ENCODE data around the gene CAMSAP3. TPM values are rescaled to one million over a fixed set of nuclear protein-coding genes. Genes with fewer than 3 reads are reported as not detected.
"Not testable (repeated sequence)": the region's sequence is repeated elsewhere in the genome, so short reads cannot be mapped to it uniquely, and the experiment has no call there.

CAMSAP3 gene
- total and polyA plus RNA-seq, 2 donors from 2014 or later = 18.5 to 19.3 TPM

- no peak overlapping the region for H3K27ac ChIP-seq (ENCODE audit: low read depth in 2 of 2, low read length in 2 of 2)
- DNase-seq (no peak), FAIRE-seq (no peak)
- no peaks in the 10 kb centered on the region for H3K27me3 ChIP-seq (ENCODE audit: control insufficient read depth, insufficient read depth, low read length)
- intact Hi-C loops (cut with DNase I) = no loop called here
- H3K9ac ChIP-seq (ENCODE audit: low read length in 3 of 3) = no peak overlapping the region
- TF ChIP-seq CTCF (IDR thresholded peaks at IDR 0.05; ENCODE audit: borderline replicate concordance, extremely low read depth, insufficient read depth) = no peak
- peaks cover 0 to 5% (median 0%) of the 10 kb centered on the region in 3 donors for H3K4me1 ChIP-seq (ENCODE audit: control insufficient read depth in 2 of 3, insufficient read depth in 2 of 3, low read depth in 1 of 3, low read length in 3 of 3)
- no peaks in the 10 kb centered on the region for H3K9me3 ChIP-seq (ENCODE audit: control insufficient read depth in 2 of 3, insufficient read depth in 1 of 3, low read length in 3 of 3)
- H3K36me3 ChIP-seq (ENCODE audit: control insufficient read depth in 2 of 3, insufficient read depth in 3 of 3, low read length in 3 of 3) = peaks cover 0 to 10% (median 5%) of the 10 kb centered on the region in 3 donors
- H3K4me3 ChIP-seq (ENCODE audit: low read length in 3 of 3) = no peak overlapping the region
Observed at GRCh38 chr19:7642295-7643030, 46.8 kb downstream of the CAMSAP3 start.

GRCh38 chr19:7643031-7643415 lies 47.4 kb downstream of the CAMSAP3 start:
- Histone ChIP-seq H3K9me3 (ENCODE audit: control insufficient read depth in 2 of 3, insufficient read depth in 1 of 3, low read length in 3 of 3) (no peaks in the 10 kb centered on the region), H3K27ac (ENCODE audit: low read depth in 2 of 2, low read length in 2 of 2) (no peak overlapping the region), H3K4me3 (ENCODE audit: low read length in 3 of 3) (no peak overlapping the region), H3K4me1 (ENCODE audit: control insufficient read depth in 2 of 3, insufficient read depth in 2 of 3, low read depth in 1 of 3, low read length in 3 of 3) (peaks cover 0 to 3% (median 0%) of the 10 kb centered on the region in 3 donors), H3K27me3 (ENCODE audit: control insufficient read depth, insufficient read depth, low read length) (no peaks in the 10 kb centered on the region), H3K9ac (ENCODE audit: low read length in 3 of 3) (no peak overlapping the region), H3K36me3 (ENCODE audit: control insufficient read depth in 2 of 3, insufficient read depth in 3 of 3, low read length in 3 of 3) (peaks cover 0 to 10% (median 5%) of the 10 kb centered on the region in 3 donors)
- intact Hi-C loops (cut with DNase I) = no loop called here
- no peak for FAIRE-seq
- no peak for TF ChIP-seq CTCF (IDR thresholded peaks at IDR 0.05; ENCODE audit: borderline replicate concordance, extremely low read depth, insufficient read depth)
- DNase-seq = no peak

DNA sequence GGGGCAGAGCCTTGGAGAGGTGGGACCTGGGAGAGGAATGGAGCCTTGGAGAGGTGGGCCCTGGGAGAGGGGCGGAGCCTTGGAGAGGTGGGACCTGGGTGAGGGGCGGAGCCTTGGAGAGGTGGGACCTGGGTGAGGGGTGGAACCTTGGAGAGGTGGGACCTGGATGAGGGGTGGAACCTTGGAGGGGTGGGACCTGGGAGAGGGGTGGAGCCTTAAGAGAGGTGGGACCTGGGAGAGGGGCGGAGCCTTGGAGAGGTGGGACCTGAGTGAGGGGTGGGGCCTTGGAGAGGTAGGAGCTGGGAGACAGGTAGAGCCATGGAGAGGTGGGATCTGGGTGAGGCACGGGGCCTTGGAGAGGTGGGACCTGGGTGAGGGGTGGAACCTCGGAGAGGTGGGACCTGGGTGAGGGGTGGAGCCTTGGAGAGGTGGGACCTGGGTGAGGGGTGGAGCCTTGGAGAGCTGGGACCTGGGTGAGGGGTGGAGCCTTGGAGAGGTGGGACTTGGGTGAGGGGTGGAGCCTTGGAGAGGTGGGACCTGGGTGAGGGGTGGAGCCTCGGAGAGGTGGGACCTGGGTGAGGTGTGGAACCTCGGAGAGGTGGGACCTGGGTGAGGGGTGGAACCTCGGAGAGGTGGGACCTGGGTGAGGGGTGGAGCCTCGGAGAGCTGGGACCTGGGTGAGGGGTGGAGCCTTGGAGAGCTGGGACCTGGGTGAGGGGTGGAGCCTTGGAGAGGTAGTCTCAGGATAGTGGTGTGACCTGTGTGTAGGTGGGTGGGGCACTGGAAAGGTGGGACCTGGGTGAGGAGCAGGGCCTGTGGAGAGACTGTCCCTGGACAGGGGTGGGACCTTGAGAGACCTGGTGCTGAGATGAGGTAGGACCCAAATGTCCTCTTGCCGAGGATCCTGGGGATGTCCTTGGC lies 48.2 kb downstream of the CAMSAP3 start:
- H3K27me3 ChIP-seq (ENCODE audit: control insufficient read depth, insufficient read depth, low read length); DNase-seq; H3K9ac ChIP-seq (ENCODE audit: low read length in 3 of 3); H3K9me3 ChIP-seq (ENCODE audit: control insufficient read depth in 2 of 3, insufficient read depth in 1 of 3, low read length in 3 of 3); H3K4me3 ChIP-seq (ENCODE audit: low read length in 3 of 3); H3K4me1 ChIP-seq (ENCODE audit: control insufficient read depth in 2 of 3, insufficient read depth in 2 of 3, low read depth in 1 of 3, low read length in 3 of 3); intact Hi-C loops (cut with DNase I); H3K36me3 ChIP-seq (ENCODE audit: control insufficient read depth in 2 of 3, insufficient read depth in 3 of 3, low read length in 3 of 3); FAIRE-seq; H3K27ac ChIP-seq (ENCODE audit: low read depth in 2 of 2, low read length in 2 of 2): not testable (repeated sequence)

DNA sequence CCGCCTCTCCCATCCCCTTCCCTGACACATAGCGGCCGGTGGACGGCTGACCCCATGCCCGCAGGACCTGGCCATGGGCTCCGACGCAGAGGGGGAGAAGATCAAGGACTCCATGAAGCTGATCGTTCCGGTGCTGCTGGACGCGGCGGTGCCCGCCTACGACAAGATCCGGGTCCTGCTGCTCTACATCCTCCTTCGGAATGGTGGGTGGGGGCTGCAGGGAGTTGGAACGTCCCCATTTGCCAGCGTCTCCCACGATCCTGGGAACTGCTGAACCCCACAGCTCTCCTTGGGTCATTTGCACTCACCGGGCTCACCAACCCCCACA lies 48.9 kb downstream of the CAMSAP3 start:
- Histone ChIP-seq H3K4me1 (ENCODE audit: control insufficient read depth in 2 of 3, insufficient read depth in 2 of 3, low read depth in 1 of 3, low read length in 3 of 3) (peaks cover 0 to 3% (median 0%) of the 10 kb centered on the region in 3 donors), H3K27ac (ENCODE audit: low read depth in 2 of 2, low read length in 2 of 2) (no peak overlapping the region), H3K36me3 (ENCODE audit: control insufficient read depth in 2 of 3, insufficient read depth in 3 of 3, low read length in 3 of 3) (peaks cover 0 to 10% (median 5%) of the 10 kb centered on the region in 3 donors), H3K9me3 (ENCODE audit: control insufficient read depth in 2 of 3, insufficient read depth in 1 of 3, low read length in 3 of 3) (no peaks in the 10 kb centered on the region), H3K27me3 (ENCODE audit: control insufficient read depth, insufficient read depth, low read length) (no peaks in the 10 kb centered on the region), H3K4me3 (ENCODE audit: low read length in 3 of 3) (no peak overlapping the region), H3K9ac (ENCODE audit: low read length in 3 of 3) (no peak overlapping the region)
- TF ChIP-seq CTCF (IDR thresholded peaks at IDR 0.05; ENCODE audit: borderline replicate concordance, extremely low read depth, insufficient read depth) = no peak
- intact Hi-C loops (cut with DNase I) = no loop called here
- DNase-seq (no peak), FAIRE-seq (no peak)
